Panc1 (cell line): ENCODE results near the gene ZSWIM8. TPM values are rescaled to one million over a fixed set of nuclear protein-coding genes. Genes with fewer than 3 reads are reported as not detected.

Source experiments
- ATAC-seq: fragments of 200-7000 bp; cut with Tn5 transposase; 2 replicates; pipeline ENCODE4 v1.9.1; 2020; ENCODE audit warnings: mild to moderate bottlenecking, moderate library complexity
- BruUV-seq: library from RNA; stranded (reverse); fragments of 400-500 nt; replicated peaks from 2 replicates; lab custom pipeline; 2021; lab: Mats Ljungman, UMichigan
- CTCF ChIA-PET: fragments of 300-600 bp; sonication (Branson Sonifier 250); formaldehyde crosslinking; loops from one replicate; lab custom pipeline; 2022; ENCODE audit warnings: antibody characterized with exemption; lab: Charles Lee
- POLR2A ChIA-PET: fragments of 300-600 bp; sonication (Branson Sonifier 250); formaldehyde crosslinking; loops from one replicate; lab custom pipeline; 2022; ENCODE audit warnings: antibody characterized with exemption; lab: Charles Lee
- DNase-seq: peaks from one replicate; pipeline ENCODE4 v3.0.0-alpha.2; 2010; ENCODE audit warnings: low read depth, low spot score
- H3K27ac ChIP-seq: 2 replicates; pipeline ENCODE4 v1.5.1; 2011; ENCODE audit warnings: mild to moderate bottlenecking, low read length, inconsistent platforms
- H3K27me3 ChIP-seq: fragments of 200-500 bp; sonication (Bioruptor generic); 2 replicates; pipeline ENCODE4 v1.6.0; 2014; ENCODE audit warnings: low read length, inconsistent platforms; ENCODE audit not compliant: control insufficient read depth, insufficient read depth
- H3K36me3 ChIP-seq: fragments of 200-500 bp; sonication (Bioruptor generic); 2 replicates; pipeline ENCODE4 v1.5.1; 2014; ENCODE audit warnings: inconsistent platforms, mild to moderate bottlenecking, low read length, moderate library complexity; ENCODE audit not compliant: control insufficient read depth, insufficient read depth
- H3K4me1 ChIP-seq: 2 replicates; pipeline ENCODE4 v1.5.1; 2011; ENCODE audit warnings: inconsistent platforms, mild to moderate bottlenecking, low read length, moderate library complexity; ENCODE audit not compliant: control insufficient read depth, insufficient read depth
- H3K4me3 ChIP-seq, 2 experiments: 2 replicates each; pipeline ENCODE4 v1.5.1; 2011 to 2012; ENCODE audit warnings: low read depth in 2 of 2, low read length in 2 of 2, mild to moderate bottlenecking in 2 of 2, inconsistent platforms in 1 of 2, moderate library complexity in 1 of 2
- H3K9me3 ChIP-seq: fragments of 200-500 bp; sonication (Bioruptor generic); 2 replicates; pipeline ENCODE4 v1.5.1; 2014; ENCODE audit warnings: low read depth, mild to moderate bottlenecking, inconsistent platforms, low read length, moderate library complexity; ENCODE audit not compliant: control insufficient read depth, insufficient read depth
- CTCF ChIP-seq: fragments of 450-650 bp; IDR thresholded peaks from 2 replicates; pipeline ENCODE4 v1.5.1; 2017; ENCODE audit warnings: mild to moderate bottlenecking
- POLR2AphosphoS5 ChIP-seq: IDR thresholded peaks from 2 replicates; pipeline ENCODE4 v1.6.1; 2012; ENCODE audit warnings: mild to moderate bottlenecking, low read depth, low read length, moderate library complexity
- REST ChIP-seq, 2 experiments: IDR thresholded peaks; 2 replicates each; pipeline ENCODE4 v1.6.1; 2011 to 2012; ENCODE audit warnings: low read depth in 2 of 2, control low read depth in 1 of 2, low read length in 1 of 2, mild to moderate bottlenecking in 1 of 2, moderate library complexity in 1 of 2; ENCODE audit not compliant: insufficient read depth in 1 of 2
- SIN3A ChIP-seq: IDR thresholded peaks from 2 replicates; pipeline ENCODE4 v1.6.1; 2012; ENCODE audit warnings: low read depth, mild to moderate bottlenecking, low read length, moderate library complexity, borderline replicate concordance; ENCODE audit not compliant: insufficient read depth
- TCF7L2 ChIP-seq: IDR thresholded peaks from 2 replicates; pipeline ENCODE4 v1.6.1; 2011; ENCODE audit warnings: mild to moderate bottlenecking, low read depth, low read length, inconsistent platforms
- in situ Hi-C: cut with HindIII; loops from 2 replicates; pipeline ENCODE4 v1.10.0; 2016; ENCODE audit warnings: low sequenced_read_pairs, low pct_unique_long_range_greater_than_20kb
- intact Hi-C: fragments of 100-400 bp; cut with micrococcal nuclease; formaldehyde crosslinking; loops from one replicate; pipeline ENCODE4 v1.10.0; 2022; ENCODE audit not compliant: unreplicated experiment
- total RNA-seq: library from RNA; stranded (reverse); gene quantifications from one replicate; pipeline ENCODE4 v1.2.1, GENCODE V29; 2021; ENCODE audit not compliant: unreplicated experiment

The ZSWIM8 gene
- total RNA-seq, 1 experiment from 2014 or later: 109 TPM

GRCh38 chr10:73799899-73800559 lies 14.6 kb downstream of the ZSWIM8 start:
- H3K4me3 ChIP-seq: no peak overlapping the region
- TF ChIP-seq POLR2AphosphoS5: no peak
- no peak for TF ChIP-seq TCF7L2
- TF ChIP-seq SIN3A: no peak
- no peak for TF ChIP-seq CTCF
- no peak for TF ChIP-seq REST (IDR thresholded peaks at IDR 0.05; ENCODE audit: insufficient read depth in 1 of 2, low read depth in 2 of 2, low read length in 1 of 2)
- no peak for DNase-seq
- ChIA-PET POLR2A (no interaction called here), CTCF (no interaction called here)
- no peak overlapping the region for H3K27ac ChIP-seq
- BruUV-seq: no TSS peak
- no peaks in the 10 kb centered on the region for H3K4me1 ChIP-seq
- no peaks in the 10 kb centered on the region for H3K27me3 ChIP-seq
- no peaks in the 10 kb centered on the region for H3K9me3 ChIP-seq
- intact Hi-C loops: no loop called here
- peaks cover 11% of the 10 kb centered on the region for H3K36me3 ChIP-seq
- ATAC-seq: peak; percentile 24
- in situ Hi-C loops: no loop called here

- Histone ChIP-seq H3K27ac (no peak overlapping the region), H3K9me3 (no peaks in the 10 kb centered on the region), H3K4me1 (no peaks in the 10 kb centered on the region), H3K4me3 (no peak overlapping the region), H3K27me3 (no peaks in the 10 kb centered on the region), H3K36me3 (peaks cover 11% of the 10 kb centered on the region)
- POLR2A ChIA-PET: no interaction called here
- BruUV-seq: no TSS peak
- DNase-seq (no peak), ATAC-seq (peak; percentile 10; the same call in 1 of the 2 replicates)
- intact Hi-C loops (no loop called here), in situ Hi-C loops (no loop called here)
- CTCF ChIA-PET: no interaction called here
- no peak for TF ChIP-seq CTCF
- no peak for TF ChIP-seq REST (IDR thresholded peaks at IDR 0.05; ENCODE audit: insufficient read depth in 1 of 2, low read depth in 2 of 2, low read length in 1 of 2)
- TF ChIP-seq SIN3A: no peak
- TF ChIP-seq POLR2AphosphoS5: no peak
- TF ChIP-seq TCF7L2: no peak
Measured at GRCh38 chr10:73800560-73801252, 15.3 kb downstream of the ZSWIM8 start.
